ENCODE measurements around the gene SLBP.

GRCh38 chr4:1743551-1743950 is 31.4 kb upstream of the SLBP start:
- TF ChIP-seq CTCF (IDR thresholded peaks at IDR 0.05 in 4 of 5, conservative IDR thresholded peaks at IDR 0.05 in 1 of 5) = no peak
- no peak for TF ChIP-seq POLR2A (IDR thresholded peaks at IDR 0.05)
